A673 (cell line): ENCODE data around the gene ATF5. TPM values are rescaled to one million over a fixed set of nuclear protein-coding genes. Genes with fewer than 3 reads are reported as not detected.

Experiments used
- BruUV-seq: library from RNA; stranded (reverse); fragments of 400-500 nt; replicated peaks from 2 replicates; lab custom pipeline; 2021; lab: Mats Ljungman, UMichigan
- CTCF ChIA-PET: fragments of 300-600 bp; sonication (Branson Sonifier 250); formaldehyde crosslinking; loops from one replicate; lab custom pipeline; 2022; ENCODE audit warnings: antibody characterized with exemption; lab: Charles Lee
- POLR2A ChIA-PET: fragments of 300-600 bp; sonication (Branson Sonifier 250); formaldehyde crosslinking; loops from one replicate; lab custom pipeline; 2022; ENCODE audit warnings: antibody characterized with exemption; ENCODE audit not compliant: low non-redundant PET; lab: Charles Lee
- DNase-seq: peaks from one replicate; pipeline ENCODE4 v3.0.0-alpha.2; 2015; ENCODE audit warnings: low spot score
- H3K27ac ChIP-seq: fragments of 200-600 bp; sonication (generic); 2 replicates; pipeline ENCODE4 v1.5.1; 2016; ENCODE audit warnings: mixed run types, low read depth, mild to moderate bottlenecking, mixed read lengths, antibody characterized with exemption, low read length; ENCODE audit not compliant: poor library complexity, severe bottlenecking
- H3K27me3 ChIP-seq: fragments of 200-600 bp; sonication (generic); replicated peaks from 2 replicates; pipeline ENCODE4 v1.6.1; 2017; ENCODE audit warnings: mixed run types, low read depth, mild to moderate bottlenecking, mixed read lengths, antibody characterized with exemption, low read length; ENCODE audit not compliant: insufficient read depth, poor library complexity
- H3K36me3 ChIP-seq: fragments of 200-600 bp; sonication (generic); 2 replicates; pipeline ENCODE4 v1.6.1; 2016; ENCODE audit warnings: mixed run types, mild to moderate bottlenecking, mixed read lengths, antibody characterized with exemption, low read length; ENCODE audit not compliant: insufficient read depth, poor library complexity, severe bottlenecking
- H3K4me1 ChIP-seq: fragments of 200-600 bp; sonication (generic); 2 replicates; pipeline ENCODE4 v1.6.1; 2017; ENCODE audit warnings: mixed run types, mild to moderate bottlenecking, mixed read lengths, antibody characterized with exemption, low read length; ENCODE audit not compliant: insufficient read depth, poor library complexity, severe bottlenecking
- H3K4me3 ChIP-seq: fragments of 200-600 bp; sonication (generic); 2 replicates; pipeline ENCODE4 v1.5.1; 2016; ENCODE audit warnings: low read depth, mixed run types, mild to moderate bottlenecking, mixed read lengths, low read length; ENCODE audit not compliant: poor library complexity, severe bottlenecking
- H3K9me3 ChIP-seq: fragments of 200-600 bp; sonication (generic); 2 replicates; pipeline ENCODE4 v1.6.1; 2016; ENCODE audit warnings: mixed run types, low read depth, mild to moderate bottlenecking, mixed read lengths, antibody characterized with exemption, low read length; ENCODE audit not compliant: poor library complexity, severe bottlenecking
- CTCF ChIP-seq: fragments of 300-800, 200-600 bp; sonication (generic); conservative IDR thresholded peaks from 2 replicates; pipeline ENCODE4 v1.5.1; 2017; ENCODE audit warnings: low read depth, mild to moderate bottlenecking, antibody characterized with exemption, low read length, moderate library complexity, mixed read lengths
- EZH2 ChIP-seq: fragments of 200-600 bp; sonication (generic); IDR thresholded peaks from 2 replicates; pipeline ENCODE4 v1.6.1; 2017; ENCODE audit warnings: borderline replicate concordance, low read depth, mild to moderate bottlenecking, mixed read lengths, antibody characterized with exemption, low read length; ENCODE audit not compliant: poor library complexity, severe bottlenecking
- intact Hi-C: fragments of 100-400 bp; cut with micrococcal nuclease; formaldehyde crosslinking; loops from one replicate; pipeline ENCODE4 v1.10.0; 2022; ENCODE audit not compliant: unreplicated experiment
- total RNA-seq: library from RNA; stranded (reverse); gene quantifications from 2 replicates; pipeline ENCODE4 v1.2.3, GENCODE V29; 2021

Gene ATF5
- total RNA-seq, 1 experiment from 2014 or later: 302 TPM

- intact Hi-C loops: no loop called here
- CTCF ChIA-PET: no interaction called here
Observed at GRCh38 chr19:49881186-49881585, 47.8 kb upstream of the ATF5 start.

GRCh38 chr19:49881672-49882394 lies 47.2 kb upstream of the ATF5 start:
- TF ChIP-seq EZH2 (no peak), CTCF (no peak)
- Histone ChIP-seq H3K27ac (no peak overlapping the region), H3K4me3 (no peak overlapping the region), H3K27me3 (no peaks in the 10 kb centered on the region), H3K4me1 (peaks cover 10% of the 10 kb centered on the region), H3K36me3 (peaks cover 51% of the 10 kb centered on the region), H3K9me3 (peaks cover 8% of the 10 kb centered on the region)
- ChIA-PET CTCF (no interaction called here), POLR2A (no interaction called here)
- intact Hi-C loops: no loop called here
- DNase-seq: no peak
- no TSS peak for BruUV-seq

More at GRCh38 chr19:49881186-49881585, 47.8 kb upstream of the ATF5 start:
- POLR2A ChIA-PET: no interaction called here
- Histone ChIP-seq H3K9me3 (peaks cover 8% of the 10 kb centered on the region), H3K4me3 (no peak overlapping the region), H3K27me3 (no peaks in the 10 kb centered on the region), H3K36me3 (peaks cover 51% of the 10 kb centered on the region), H3K27ac (no peak overlapping the region), H3K4me1 (peaks cover 10% of the 10 kb centered on the region)
- no TSS peak for BruUV-seq
- TF ChIP-seq EZH2 (no peak), CTCF (no peak)
- DNase-seq: no peak

DNA sequence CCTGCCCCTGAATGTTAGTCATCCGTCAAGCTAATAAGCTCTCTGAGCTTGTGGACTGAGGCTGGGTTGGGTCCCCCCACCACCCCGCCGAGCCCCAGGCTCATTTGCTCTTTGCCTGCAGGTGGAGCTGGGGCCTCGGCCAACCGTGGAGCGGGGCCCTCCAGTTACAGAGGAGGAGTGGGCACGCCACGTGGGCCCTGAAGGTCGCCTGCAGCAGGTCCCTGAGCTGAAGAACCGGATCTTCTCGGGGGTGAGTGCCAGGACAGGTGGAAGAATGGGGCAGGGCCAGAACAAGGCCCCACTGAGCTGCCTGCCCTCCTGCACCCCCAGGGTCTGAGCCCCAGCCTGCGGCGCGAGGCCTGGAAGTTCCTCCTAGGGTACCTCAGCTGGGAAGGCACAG lies 46.4 kb upstream of the ATF5 start:
- POLR2A ChIA-PET: no interaction called here
- peaks cover 51% of the 10 kb centered on the region for H3K36me3 ChIP-seq
- no TSS peak for BruUV-seq

More for the DNA sequence above, 46.4 kb upstream of the ATF5 start:
- CTCF ChIA-PET: no interaction called here
- Histone ChIP-seq H3K27ac (no peak overlapping the region), H3K27me3 (no peaks in the 10 kb centered on the region), H3K9me3 (peaks cover 8% of the 10 kb centered on the region), H3K4me1 (peaks cover 10% of the 10 kb centered on the region), H3K4me3 (no peak overlapping the region)
- no peak for DNase-seq
- intact Hi-C loops: no loop called here
- TF ChIP-seq CTCF (no peak), EZH2 (no peak)
